H1 (cell line): ENCODE measurements around the gene RAD9B.

ENCODE experiments used
- CHD1 ChIP-seq: IDR thresholded peaks from 2 replicates; pipeline ENCODE4 v1.6.1; 2012; ENCODE audit warnings: low read depth, low read length, improper control_type of control experiment
- CTCF ChIP-seq, 3 experiments: IDR thresholded peaks; 1 replicate in 2 of 3; 2 replicates in 1 of 3; pipeline versions ENCODE4 v1.5.1 to v1.6.1; 2011; ENCODE audit warnings: low read length in 3 of 3, mild to moderate bottlenecking in 3 of 3, inconsistent platforms in 2 of 3, low read depth in 1 of 3, moderate library complexity in 1 of 3; ENCODE audit not compliant: insufficient read depth in 1 of 3; ENCODE audit errors: control extremely low read depth in 1 of 3
- EP300 ChIP-seq, 2 experiments: IDR thresholded peaks; 1 replicate in 1 of 2; 2 replicates in 1 of 2; pipeline ENCODE4 v1.6.1; 2011 to 2012; ENCODE audit warnings: low read depth in 2 of 2, low read length in 2 of 2, mild to moderate bottlenecking in 2 of 2, borderline replicate concordance in 1 of 2, inconsistent platforms in 1 of 2, moderate library complexity in 1 of 2
- JUND ChIP-seq: IDR thresholded peaks from 2 replicates; pipeline ENCODE4 v1.6.1; 2011; ENCODE audit warnings: mild to moderate bottlenecking, improper control_type of control experiment, low read length
- POLR2A ChIP-seq, 2 experiments: IDR thresholded peaks; 1 replicate in 1 of 2; 2 replicates in 1 of 2; pipeline ENCODE4 v1.6.1; 2011; ENCODE audit warnings: low read depth in 2 of 2, low read length in 2 of 2, mild to moderate bottlenecking in 2 of 2; ENCODE audit errors: control extremely low read depth in 1 of 2
- POLR2AphosphoS5 ChIP-seq: IDR thresholded peaks from 2 replicates; pipeline ENCODE4 v1.6.1; 2011; ENCODE audit warnings: low read depth, low read length
- RNF2 ChIP-seq: fragments of 200-900, 300-1000 bp; sonication (generic); IDR thresholded peaks from 2 replicates; pipeline ENCODE4 v1.7.1; 2016; ENCODE audit warnings: borderline replicate concordance, low read depth, mild to moderate bottlenecking, antibody characterized with exemption, low read length; ENCODE audit not compliant: poor library complexity, severe bottlenecking; ENCODE audit errors: missing control alignments
- SRF ChIP-seq: IDR thresholded peaks from 2 replicates; pipeline ENCODE4 v1.6.1; 2011; ENCODE audit warnings: mild to moderate bottlenecking, low read depth, low read length, moderate library complexity
- YY1 ChIP-seq: IDR thresholded peaks from 2 replicates; pipeline ENCODE4 v1.6.1; 2011; ENCODE audit warnings: low read depth, mild to moderate bottlenecking, low read length

GRCh38 chr12:110538869-110539622 lies 36.9 kb downstream of the RAD9B start:
- TF ChIP-seq CTCF (IDR thresholded peaks at IDR 0.05; ENCODE audit: control extremely low read depth in 1 of 3, insufficient read depth in 1 of 3, low read depth in 1 of 3, low read length in 3 of 3) (no peak), POLR2A (IDR thresholded peaks at IDR 0.05; ENCODE audit: control extremely low read depth in 1 of 2, low read depth in 2 of 2, low read length in 2 of 2) (no peak), CHD1 (no peak), RNF2 (no peak), SRF (no peak), JUND (no peak), POLR2AphosphoS5 (no peak), YY1 (no peak), EP300 (IDR thresholded peaks at IDR 0.05; ENCODE audit: borderline replicate concordance in 1 of 2, low read depth in 2 of 2, low read length in 2 of 2) (no peak)
